GM19397 (cell line): Measurements from ENCODE around the gene ALLC.

Source experiments
- ATAC-seq: cut with Tn5 transposase; IDR thresholded peaks from one replicate; pipeline ENCODE4 v1.9.1; 2021; ENCODE audit warnings: mild to moderate bottlenecking, moderate library complexity; ENCODE audit not compliant: unreplicated experiment

Gene ALLC

DNA sequence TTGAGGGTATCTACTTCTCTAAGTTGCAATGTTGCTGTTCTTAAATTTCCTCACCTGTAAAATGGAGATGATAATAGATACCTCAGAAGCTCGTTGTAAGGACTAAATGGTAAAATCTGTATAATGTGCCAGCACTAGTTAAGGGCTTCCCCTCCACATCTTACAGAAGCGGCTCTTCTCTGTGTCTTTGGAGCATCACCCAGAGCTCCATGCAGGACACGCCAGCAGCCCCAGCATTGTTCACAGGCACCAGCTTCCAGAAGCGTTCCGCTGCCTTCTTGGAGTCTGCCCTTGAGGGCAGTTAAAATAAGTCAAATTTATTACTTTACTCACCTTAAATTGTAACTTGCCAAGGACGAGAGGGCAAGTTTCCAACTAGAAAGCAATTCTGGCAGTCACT is 51.2 kb downstream of the ALLC start:
- ATAC-seq: no peak

DNA sequence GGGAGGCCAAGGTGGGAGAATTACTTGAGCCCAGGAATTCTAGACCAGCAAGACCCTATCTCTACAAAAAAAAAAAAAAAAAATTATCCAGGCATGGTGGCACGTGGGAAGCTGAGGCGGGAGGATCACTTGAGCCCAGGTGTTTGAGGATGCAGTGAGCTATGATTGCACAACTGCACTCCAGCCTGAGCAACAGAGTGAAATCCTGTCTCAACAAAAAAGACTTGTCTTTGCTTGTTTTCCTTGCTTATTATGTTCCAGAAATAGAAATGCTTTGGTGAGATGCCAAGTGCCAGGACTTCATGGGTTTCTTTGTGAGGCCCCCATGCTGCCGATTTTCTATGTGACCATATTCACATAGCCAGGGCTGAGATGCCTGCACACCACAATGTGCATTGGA is 54.4 kb downstream of the ALLC start:
- ATAC-seq: no peak

DNA sequence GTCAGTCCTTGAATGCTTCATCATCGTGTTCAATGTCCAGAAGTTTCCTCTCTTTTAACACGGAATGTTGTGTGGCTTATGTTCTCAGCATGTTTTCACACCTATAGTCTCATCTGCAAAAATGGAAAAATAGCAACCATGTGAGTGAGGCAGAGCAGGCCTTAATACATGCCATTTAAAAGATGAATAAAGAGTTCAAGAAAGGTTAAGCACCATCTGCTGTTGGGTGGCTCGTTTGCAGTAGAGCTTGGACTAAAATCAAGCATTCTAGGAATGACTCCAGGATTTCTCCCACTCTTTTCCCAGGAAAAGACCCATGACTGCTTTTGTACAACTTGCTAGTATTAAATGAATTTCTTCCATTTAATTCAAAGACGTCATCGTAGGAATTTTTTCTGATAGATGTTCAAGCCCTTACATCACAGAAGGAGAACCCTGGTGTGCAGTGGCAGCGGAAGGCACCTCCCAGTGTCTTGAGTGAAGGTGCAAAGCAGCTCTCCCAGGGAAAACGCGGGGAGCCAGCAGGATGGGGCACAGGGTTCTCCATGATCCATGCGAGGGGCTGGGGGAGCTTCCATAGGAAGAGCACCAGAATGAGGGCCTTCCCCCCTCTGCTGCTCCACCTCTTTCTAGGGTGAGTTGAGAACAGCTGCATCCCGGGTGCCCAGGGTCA is 55.0 kb downstream of the ALLC start:
- no peak for ATAC-seq

DNA sequence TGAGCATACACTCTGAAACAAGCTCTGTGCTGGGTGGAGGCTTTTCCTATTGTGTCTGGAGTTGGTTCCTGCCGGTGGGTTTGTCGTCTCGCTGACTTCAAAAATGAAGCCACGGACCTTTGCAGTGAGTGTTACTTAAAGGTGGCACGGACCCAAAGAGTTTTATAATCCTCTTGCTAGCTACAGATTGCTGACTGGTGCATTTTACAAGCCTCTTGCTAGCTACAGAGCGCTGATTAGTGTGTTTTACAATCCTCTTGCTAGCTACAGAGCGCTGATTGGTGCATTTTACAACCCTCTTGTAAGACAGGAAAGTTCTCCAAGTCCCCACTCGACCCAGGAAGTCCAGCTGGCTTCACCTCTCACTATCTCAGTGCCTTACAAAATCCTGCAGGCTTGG is 60.7 kb downstream of the ALLC start:
- ATAC-seq: no peak

DNA sequence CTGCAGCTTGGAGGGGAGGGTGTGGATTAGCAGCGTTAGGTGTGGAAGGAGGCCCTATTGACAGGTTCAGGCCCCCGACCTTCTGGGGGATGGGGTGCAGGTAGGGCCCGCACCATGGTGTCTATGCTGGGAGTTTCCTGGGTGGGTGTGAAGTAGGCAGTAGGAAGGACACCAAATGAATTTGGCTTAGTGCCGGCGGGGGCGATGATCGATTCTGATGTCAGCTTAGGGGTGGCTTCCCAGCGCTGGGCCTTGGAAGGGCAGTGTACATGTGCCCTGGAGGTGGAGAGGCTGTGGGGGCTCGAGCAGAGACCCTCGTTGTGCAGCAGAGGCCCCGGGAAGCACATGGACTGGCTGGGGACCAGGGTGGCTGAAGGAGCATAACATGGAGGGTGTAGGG is 67.0 kb downstream of the ALLC start:
- no peak for ATAC-seq

DNA sequence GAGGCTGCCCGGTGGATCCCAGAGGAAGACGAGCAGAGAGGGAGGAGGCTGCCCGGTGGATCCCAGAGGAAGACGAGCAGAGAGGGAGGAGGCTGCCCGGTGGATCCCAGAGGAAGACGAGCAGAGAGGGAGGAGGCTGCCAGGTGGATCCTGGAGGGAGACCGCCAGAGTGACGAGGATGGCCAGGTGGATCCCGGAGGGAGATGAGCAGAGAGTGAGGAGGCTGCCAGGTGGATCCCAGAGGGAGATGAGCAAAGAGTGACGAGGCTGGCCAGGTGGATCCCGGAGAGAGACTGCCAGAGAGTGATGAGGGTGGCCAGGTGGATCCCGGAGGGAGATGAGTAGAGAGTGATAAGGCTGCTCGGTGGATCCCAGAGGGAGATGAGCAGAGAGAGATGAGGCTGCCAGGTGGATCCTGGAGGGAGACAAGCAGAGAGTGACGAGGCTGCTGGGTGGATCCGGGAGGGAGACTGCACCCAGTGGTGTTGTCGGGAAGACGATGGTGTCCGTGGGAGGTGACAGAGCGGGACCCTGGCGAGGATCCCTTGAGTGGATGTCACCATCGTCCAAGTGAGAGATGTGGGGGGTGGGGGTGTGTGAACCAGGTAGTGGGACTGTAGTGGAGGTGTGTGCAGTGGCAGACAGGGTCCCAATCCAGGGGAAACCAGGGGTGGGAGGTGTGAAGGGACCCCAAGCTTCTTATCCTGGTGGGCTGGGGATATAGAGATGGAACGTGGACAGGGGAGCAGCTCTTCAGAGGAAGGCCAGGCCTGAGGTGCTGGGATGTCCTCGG is 67.7 kb downstream of the ALLC start:
- ATAC-seq: no peak

DNA sequence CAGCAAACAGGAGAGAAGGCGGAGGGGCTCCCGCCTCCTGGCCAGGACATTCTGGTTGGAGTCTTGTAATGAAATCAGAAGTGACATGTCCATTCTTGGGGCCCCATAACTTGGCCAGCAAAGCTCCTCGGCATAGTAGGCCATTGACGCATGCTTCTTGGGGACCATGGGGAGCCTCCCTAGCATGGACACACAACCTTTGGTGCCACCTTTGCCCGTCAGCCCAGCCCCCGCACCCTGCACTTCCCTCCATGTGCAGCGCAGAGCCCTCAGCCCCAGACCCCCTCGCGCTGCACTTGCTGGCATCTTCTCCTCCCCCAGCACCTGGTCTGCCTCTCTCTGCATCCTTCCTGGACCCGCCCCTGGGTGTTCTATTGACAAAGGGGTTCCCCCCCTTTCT is 68.5 kb downstream of the ALLC start:
- ATAC-seq: no peak

DNA sequence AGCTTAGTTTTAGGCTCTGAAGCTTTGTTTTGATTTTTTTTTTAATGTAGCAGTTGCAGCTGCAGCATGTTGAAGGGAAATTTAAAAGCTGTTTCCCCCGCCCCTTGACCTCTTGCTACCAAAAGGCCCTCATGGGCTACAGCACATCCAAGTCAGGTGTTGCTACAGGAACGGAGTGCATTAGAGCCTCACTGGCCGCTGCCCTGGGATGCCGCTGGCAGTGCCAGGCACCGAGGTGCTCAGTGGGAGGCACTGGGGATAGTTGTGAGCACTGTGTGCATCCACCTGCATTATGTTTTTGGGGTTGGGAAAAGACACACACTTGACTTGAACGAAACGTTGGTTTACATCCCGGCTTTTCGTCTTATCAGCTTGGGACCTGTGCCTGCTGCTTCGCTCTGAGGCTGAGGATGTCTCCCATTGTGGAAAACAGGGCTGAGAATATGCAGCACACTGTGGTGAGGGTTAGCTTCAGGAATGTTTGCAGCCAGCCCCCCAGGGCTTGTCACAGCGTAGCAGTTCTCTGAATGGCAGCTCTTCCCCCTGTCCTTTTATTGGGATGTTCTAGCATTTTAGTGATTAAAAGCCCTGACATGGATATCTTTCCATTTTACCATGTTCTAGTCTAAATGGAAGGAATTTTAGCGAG is 69.5 kb downstream of the ALLC start:
- ATAC-seq: no peak

DNA sequence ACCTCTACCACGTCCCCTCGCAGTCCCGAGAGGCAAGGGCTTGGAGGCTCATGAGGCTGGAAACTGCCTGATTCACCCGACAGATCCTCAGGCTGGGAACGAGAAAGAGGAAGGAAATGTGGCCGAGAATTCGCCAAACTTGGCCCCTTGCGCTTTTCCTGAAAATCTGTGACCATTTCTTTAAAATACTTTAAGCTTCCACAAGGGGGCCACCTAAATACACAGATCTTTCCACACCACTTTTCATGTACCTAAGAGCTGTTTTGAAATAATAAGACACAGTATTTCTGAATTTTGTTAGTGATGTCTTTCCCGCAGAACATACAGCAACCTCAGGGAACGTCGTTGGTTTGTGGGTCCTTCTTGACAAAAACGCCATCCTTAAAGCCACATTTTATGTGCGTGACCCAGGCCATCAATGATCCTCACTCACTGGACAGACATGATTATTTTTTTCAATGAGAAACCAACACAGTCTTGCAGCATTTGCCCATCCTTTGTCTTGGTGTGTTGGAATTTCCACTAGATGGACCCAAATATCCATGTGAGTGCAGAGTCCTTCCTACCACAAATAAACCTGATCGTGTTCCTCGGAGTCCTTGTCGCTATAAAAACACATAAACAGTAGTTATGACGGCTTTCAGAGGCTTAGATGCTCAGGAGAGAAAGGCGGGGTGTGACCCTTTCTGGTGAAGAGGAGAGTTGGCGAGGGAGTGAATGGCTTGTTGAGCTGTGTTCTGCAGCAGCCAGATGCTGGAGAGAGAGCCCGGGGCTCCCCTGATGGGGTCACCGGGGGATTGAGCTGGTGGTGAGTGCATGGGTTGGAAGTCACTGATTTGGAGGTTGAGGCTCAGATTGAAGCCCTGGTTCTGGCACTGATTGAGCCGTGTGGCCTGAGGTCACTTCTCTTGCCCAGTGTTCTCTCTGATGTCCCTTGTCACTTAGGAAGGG is 70.4 kb downstream of the ALLC start:
- ATAC-seq: no peak

DNA sequence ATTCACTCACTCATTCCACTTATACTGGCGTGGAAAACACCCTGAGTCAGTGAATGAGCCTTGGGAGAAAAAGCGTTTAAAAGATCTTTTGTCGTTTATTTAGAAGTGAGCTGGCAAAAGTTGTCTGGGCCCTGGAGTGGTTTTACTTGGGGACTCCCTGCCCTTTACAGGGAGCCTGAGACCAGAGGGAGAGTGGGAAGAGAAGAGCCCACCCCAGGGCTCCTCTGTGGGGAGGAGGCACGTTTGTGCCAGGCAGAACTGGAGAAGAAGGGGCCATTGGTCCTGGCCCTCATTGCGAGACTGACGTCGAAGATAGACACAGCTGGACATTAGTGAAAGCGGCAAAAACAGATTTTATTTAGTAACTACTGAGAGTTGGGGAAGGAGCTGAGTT is 71.1 kb downstream of the ALLC start:
- ATAC-seq: no peak

DNA sequence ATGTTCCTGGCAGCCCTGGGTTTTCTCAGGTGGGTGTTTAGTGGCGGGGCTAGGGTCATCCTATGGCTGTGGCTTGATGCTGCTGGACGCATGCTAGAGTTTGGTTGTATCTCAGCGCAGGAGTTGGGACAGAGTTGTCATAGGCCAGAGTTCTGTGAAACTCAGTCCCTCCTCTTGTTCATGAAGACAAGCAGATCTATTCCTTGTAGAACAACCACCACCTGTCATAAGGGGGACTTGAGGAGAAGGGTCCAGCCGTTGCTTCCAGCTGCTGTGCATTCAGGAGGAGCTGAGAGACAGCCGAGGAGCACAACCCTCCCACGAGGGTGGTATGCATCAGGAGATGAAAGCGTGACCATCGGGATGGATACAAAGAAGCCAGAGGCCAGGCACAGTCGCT is 71.8 kb downstream of the ALLC start:
- no peak for ATAC-seq

DNA sequence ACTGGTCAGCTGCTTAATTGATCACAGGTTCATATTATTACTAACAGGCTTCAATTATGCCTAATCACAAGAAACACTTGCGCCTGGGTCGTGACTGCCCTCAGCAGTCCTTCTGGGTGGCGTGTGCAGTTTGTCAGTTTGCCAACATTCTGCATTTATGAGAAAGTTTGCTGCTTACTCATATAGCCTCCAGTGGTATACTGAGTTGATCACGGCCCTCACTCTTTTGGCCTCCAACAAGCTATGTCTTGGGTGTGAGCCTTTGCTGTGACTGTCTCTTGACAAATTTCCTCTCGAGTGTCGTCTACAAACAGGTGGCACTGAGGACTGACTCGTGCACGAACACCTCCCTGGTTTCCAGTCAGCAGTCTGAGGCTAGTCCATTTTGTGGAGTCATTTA is 72.6 kb downstream of the ALLC start:
- no peak for ATAC-seq

DNA sequence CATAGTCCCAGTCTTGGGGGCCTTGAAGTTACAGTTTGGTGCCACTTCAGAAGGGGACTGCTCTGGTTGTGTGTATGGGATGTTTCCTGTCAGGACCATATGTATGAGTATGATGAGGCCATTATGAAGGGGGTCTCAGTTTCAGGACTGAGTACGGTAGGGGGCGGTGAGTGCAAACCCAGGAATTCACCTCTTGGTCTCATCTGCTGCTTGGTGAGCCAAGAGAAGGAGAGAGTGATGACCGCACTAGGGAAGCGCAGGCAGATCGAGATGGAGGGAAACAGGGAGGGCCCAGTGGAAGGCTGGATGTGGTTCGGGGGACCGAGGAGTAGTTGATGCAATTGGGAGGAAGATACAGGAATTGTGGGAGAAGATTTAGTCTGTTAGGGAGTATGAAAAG is 73.8 kb downstream of the ALLC start:
- ATAC-seq: no peak

DNA sequence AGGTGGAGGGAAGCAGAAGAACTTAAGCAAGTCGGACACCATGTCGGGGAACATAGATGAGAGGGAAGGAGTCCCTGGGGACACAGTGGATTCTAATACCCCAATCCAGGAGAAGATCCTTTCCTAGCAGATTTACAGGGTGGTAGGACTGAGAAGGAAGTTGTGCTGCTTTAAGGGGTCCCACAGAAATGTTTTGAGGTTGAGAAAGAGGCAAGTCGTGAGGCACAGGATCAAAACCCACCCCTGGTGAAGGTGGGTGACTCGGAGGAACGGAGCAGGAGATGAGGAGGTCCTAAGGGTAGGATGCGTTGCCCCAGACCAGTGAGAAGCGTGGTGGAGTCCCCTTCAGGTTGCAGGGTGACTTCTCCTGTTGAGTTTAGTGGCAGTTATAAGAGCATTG is 78.1 kb downstream of the ALLC start:
- no peak for ATAC-seq

DNA sequence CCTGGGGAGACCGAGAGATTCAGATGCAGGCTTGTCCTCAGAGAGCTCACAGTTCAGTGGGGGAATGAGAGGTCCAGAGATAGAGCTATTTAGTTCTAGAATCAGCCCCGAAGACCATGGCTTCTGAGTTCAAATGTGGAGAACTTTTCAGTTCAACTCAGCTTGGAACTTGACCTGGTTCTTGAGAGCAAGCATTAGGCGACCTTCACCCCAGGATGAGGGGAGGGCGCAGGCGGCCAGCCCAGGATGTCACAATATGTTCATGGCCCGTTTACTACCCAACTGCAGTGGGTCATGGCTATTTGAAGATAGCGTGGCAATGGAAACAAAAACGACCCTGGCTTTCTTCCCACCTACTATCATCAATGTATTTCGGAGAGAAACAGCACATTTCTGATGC is 79.1 kb downstream of the ALLC start:
- ATAC-seq: no peak

DNA sequence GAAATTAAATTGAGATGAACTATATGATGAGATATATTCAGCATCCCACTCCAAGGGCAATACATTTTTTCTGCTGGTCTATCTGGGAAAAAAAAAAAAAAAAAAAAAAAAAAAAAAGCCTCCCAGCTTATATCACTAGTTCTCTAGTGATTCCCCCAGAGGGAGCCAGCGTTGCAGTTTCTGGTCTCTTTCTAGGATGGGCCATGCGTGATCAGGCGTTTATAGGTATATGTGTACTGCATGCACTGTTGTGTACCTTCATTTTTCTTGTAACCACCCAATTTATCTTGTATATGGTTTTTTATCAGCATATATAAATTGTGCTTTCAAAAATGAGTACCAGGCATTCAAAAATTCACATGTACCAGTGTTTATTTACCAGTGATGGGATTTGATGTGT is 80.5 kb downstream of the ALLC start:
- no peak for ATAC-seq

DNA sequence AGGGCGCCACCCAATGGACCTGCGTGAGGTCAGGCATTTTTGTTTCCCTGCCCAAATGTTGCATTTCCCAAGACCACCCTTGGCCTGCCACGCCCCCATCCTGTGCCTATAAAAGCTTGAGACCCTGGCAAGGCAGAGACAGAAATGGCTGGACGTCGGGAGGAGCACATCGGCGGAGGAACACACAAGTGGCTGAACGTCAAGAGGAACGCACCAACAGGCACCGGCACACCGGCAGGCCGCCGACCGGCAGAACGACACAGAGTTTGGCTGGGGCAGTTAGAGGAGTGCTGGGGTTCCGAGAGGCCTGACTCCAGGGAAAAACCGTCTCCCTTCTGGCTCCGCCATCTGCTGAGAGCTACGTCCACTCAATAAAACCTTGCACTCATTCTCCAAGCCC is 81.3 kb downstream of the ALLC start:
- no peak for ATAC-seq

DNA sequence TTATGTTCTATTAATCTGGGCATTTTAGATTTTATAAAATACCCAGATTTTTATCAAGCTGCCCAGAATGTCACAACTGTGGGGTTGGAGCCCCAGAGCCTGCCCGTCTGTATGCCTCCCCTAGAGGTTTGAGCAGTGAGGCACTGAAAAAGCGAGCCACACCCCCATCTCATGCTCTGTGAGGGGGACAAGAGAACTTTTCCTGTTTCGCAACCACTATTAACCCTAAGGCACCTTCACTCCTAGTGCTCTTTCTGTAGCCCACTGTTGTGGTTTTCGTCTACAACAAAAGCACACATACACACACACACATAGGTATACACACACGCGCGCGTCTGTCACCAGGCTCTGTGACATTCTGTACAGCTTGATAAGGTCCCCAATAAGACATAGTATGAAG is 83.4 kb downstream of the ALLC start:
- ATAC-seq: no peak

DNA sequence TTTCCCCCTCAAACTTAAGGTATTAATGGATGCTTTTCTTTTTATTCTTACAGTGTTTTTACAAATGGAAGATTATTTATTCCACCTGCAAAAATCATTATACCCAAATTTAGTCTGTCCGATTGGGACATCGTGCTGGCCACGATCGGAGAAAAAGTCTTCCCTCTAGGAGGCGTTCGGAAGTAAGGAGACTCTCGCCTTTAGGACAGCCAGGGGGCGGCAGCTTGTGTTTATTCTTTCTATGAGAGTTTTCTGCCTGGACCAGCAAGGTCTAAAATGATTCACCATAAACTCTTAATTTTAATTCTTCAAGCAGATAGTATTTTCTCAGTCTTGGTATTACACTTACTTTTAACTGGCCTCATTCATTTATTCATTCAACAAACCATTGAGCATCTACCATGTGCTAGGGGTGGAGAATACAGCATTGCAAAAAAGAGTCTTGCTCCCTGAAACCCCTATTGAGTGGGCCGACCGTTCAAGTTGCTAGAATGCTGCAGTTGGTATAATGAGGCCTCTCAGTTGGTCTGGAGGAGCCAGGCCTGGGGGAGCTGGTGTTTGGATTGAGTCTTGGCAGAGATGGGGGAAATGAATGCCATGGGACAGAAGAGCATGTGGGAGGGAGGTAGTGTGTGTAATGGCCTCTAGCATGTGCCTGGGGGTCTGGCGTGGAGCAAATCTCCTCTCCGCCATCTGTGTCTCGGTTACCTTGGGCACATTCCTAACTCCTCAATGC is 84.0 kb downstream of the ALLC start:
- no peak for ATAC-seq

DNA sequence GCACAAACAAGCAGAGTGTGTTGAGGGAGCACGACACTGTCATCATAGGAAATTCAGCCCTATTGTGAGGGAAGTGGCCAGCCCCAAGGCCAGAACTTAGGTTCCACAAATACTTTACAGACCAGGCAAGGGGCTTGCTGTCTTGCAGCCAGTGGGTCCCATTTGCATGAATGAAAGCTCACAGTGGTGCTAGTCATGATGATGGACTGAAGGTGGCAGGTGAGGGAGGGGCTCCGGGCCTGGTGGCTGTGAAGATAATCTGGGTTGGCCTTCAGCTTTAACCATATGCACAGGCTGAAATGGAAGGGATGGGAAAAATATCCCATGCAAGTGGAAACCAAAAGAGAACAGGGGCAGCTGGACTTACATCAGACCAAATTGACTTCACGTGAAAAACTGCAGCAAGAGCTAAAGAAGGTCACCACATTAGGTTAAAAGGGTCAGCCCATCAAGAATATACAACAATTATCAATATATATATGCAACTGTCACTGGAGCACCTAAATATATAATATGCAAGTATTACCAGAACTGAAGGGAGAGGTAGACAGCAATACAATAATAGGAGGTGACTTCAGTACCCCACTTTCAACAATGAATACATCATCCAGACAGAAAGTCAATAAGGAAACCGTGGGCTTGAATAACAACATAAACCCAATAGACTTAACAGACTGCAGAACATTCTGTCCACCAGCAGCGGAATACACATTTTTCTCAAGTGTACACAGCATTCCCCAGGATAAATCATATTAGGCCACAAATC is 84.9 kb downstream of the ALLC start:
- no peak for ATAC-seq
